ENCODE data around the gene MFRP.

MFRP gene

DNA sequence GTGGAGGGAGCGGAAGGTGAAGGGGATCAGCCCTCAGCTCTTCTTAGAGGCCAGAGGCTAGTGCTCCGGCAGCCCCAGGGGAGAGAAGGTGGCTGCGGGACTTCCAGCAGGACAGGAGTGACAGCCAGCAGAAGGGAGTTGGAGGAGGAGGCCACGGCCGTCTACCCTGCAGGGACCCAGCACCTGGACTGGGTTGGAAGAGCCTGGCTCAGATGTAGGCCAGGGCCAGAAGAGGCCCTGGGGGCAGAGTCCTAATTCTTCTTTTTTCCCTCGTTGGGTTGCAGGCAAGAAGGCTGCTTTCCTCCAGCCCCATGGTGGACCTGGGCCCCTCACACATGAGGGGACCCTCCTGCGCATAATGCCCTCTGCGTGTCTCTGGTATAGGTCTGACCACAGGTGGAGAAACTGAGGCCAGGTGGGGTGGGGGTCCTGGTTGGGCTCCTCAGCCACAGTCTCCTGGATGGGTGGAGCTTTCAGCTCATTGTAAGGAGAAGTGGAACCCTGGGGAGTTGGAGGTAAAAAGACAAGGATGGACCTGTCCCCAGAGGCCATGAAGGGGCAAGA is 27.3 kb downstream of the MFRP start:
- DNase-seq (ENCODE audit: low read depth in 1 of 2, low spot score in 1 of 2): no peak

DNA sequence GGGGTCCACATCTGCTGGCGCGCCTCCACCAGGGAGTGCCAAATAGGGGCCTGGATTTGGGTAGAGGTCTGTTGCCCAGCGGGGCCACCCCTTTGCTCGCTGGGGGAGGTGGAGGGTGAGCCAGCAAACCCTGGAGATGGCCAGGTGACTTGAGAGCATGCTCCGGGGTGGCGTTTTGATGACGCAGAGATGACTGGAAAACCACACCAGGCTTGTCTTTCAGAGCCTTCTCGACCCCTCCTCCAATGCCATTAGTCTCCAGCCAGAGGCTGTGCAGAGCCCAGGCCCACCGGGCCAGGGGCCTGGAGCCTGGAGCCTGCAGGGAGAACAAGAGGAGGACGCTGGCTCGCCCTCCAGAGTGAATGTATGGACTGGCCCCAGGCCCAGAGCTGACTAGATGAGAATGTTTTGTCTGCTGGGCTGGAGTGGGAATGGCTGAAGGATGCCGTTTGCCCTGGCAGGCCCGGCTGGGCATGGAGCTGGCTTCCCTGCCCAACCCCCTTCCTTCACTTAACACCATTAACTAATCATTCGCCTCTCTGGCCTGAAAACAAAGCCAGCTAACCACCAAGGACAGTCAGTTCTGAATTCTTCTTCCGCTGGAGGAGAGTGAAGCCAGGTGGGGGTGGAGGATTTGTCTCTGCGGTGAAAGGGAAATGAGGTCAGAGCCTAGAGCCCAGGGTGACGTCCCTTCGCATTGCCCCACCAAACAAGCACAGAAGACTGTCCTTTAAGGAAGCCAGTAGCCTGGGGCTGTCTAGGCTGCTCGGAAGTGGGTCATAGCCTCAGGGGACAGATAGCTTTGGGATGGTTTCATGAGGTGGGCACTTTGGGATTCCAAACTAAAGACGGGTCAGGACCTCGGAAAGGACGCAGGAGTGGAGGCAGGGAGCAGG is 28.0 kb downstream of the MFRP start:
- DNase-seq (ENCODE audit: low read depth in 1 of 2, low spot score in 1 of 2): no peak

DNA sequence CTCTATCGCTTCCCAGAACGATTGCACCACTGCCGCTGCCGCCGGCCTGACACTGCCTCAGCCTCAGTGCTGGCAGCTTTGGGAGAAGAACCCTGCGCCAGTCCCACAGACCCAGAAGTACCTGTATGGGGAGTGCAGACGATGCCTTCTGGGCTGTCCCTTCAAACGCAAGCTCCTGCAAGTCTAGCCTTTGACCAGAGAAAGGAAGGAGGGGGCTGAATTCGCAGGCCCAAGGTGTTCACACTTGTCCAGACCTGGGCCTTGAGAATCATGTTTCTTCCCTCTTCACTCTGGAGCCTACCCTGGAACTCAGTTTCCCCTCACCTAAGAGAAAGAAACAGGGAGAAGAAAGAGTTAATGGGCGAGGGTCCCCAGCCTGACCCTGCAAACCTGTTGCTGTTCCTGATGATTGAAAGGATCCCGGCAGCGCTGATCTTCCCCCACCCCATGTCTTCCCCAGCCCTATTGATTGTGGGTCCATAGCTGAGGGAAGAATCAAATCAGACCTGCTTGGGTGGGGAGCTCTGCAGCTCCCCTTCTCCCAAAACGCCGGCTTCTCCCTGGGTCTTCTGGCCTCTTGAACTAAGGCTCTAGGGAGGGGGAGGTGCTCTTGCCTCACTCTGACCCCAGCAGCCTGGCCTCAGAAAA is 28.8 kb downstream of the MFRP start:
- DNase-seq (ENCODE audit: low read depth in 1 of 2, low spot score in 1 of 2): no peak

DNA sequence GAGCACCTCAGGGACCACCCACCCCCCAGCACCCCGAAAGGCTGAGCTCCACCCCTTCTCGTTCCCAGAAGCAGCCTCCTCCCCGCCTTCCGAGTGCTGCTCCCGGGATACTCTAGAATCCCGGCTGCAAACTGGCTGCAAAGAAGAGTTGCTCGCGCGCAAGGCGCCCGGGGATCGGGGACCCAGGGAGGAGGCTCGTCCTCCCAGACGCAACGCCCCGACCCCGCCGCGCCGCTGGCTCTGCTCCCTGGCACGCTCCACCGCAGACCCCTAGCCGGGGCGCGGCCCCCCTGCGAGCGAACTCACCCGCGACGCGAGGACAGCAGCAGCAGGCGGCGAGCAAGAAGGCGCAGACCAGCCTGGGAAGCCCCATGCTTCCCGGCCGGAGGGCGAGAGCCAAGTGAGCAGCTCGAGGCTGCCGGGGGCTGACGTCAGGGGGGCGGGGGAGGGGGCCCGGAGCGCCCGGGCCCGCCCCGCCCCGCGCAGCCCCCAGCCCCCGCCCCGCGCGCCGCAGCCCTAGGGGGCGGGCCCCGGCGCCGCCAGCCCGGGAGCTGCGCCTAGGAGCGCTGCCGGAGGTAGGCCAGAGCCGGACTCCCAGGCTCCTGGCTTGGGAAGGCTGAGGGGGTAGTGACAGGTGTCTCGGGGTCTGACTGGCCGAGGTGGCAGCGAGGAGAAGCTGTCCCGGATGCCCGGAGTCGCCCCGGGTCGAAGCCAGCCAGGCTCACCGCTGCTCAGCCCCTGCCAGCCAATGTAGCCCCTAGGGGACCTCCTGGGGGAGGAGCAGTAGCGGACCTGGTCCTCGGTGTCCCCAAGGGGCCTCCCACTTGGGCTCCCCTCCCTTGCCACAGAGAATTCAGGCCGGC is 29.5 kb downstream of the MFRP start, which contains the start of gene MCAM:
Gene MCAM, minus strand, starts transcription at position 402 of the 863 bp plus-strand sequence. Its CDS starts 29 bp downstream, at position 373.
- no peak for DNase-seq (ENCODE audit: low read depth in 1 of 2, low spot score in 1 of 2)

DNA sequence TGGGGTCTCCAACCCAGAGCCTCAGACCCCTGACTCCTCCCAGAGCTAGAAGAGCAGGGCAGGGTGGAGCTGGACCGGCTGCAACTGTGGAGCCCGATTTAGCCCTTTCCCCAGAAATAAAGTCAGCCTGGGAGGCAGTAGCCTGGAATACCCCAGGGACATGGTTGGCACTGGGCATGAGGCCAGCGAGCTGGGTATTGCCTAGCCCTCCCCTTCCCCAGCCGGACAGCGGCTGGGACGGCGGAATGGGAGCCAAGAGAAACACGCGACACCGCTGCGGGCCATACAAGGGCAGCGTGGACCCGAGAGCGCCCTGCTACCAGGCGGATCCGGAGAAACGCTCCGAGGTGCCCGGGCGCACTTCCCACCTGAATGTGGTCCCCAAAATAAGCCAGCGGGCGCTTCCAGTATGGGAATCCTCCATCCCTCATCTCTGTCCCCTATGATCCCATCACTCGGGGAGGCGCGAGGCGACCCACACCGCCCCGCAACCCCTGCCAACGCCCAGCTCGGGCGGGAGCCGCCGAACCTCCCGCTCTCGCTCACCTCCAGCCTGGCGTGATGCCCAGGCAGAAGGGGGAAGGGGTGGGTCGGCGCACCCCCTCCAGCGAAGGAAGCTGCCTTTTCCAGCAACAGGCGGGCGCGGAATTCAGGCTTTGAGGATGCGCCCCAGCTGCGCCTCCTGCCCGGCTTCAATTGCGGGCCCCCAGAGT is 30.3 kb downstream of the MFRP start:
- no peak for DNase-seq (ENCODE audit: low read depth in 1 of 2, low spot score in 1 of 2)

DNA sequence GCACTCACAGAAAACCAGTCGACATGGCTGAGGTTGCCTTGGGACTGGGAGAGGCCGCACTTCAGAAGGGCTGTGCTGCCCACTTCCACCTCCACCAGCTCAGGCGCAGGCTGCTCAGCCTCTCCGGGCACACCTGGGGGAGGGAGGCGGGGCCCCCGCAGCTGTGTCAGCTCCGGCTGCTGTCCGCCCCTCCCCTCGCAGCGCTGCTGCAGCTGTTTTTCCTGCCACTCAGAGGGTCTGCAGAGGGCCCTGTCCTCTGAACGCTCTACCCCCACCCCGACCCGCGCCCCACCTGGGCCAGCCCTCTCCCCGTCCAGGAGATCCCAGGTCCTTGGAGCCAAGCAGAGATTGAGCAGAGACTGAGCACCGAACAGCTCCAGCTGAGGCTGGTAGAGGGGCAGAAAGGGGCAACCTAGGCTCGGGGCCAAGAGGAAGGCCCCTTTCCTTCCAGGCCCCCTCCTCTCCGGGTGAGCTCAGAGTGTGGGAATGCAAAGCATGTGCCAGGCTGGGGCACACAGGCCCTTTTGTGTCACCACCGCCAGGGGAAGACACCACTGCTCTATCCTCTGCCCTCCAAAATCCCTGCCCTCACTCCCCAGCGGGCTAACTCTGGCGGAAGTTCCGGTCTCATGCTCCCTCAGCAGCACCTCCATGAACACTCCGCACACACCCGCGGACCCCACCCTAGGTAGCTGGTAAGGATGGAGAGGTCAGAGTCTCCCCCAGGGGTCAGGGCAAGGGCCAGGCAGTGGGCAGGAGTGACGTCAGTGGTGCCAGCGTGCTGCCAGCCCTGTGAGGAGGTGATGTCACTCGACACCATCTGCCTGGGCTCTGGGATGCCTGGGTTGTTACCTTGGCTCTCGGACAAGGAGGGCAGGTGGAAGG is 31.1 kb downstream of the MFRP start:
- DNase-seq (ENCODE audit: low read depth in 1 of 2, low spot score in 1 of 2): no peak

DNA sequence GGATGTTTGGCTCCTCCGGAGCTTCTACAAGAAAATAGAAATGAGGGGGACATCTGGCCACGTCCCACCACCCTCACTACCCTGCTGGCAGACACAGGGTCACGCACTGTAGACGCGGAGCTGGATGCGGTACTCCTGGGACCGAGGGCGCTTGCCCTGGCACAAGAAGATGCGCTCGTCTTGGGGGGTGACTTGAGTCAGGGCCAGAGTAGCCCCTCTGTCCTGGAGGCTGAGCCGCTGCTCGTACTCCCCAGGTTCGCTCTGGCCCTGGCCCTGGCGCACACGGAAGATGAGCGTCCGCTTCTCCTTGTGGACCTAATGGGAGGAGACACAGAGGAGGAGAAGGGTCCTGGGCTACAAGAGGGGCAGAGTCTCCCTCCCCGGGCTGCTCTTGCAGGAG is 31.8 kb downstream of the MFRP start:
- no peak for DNase-seq (ENCODE audit: low read depth in 1 of 2, low spot score in 1 of 2)

DNA sequence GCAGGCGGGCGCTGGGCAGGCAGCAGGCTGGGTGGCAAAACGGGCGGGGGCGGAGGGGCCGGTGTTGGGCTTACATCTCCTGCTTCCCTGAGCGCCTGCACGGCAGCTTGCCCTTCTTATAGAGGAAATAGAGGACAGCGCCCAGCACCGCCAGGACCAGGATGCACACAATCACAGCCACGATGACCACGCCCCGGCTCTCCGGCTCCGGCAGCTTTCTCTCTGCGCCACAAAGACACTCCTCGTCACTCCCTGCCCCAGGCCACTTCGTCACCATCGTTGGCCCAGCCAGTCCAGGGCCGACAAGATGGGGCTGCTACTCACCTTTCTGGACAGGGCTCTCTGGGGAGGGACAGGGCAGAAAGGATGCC is 35.8 kb downstream of the MFRP start:
- DNase-seq (ENCODE audit: low read depth in 1 of 2, low spot score in 1 of 2): no peak

DNA sequence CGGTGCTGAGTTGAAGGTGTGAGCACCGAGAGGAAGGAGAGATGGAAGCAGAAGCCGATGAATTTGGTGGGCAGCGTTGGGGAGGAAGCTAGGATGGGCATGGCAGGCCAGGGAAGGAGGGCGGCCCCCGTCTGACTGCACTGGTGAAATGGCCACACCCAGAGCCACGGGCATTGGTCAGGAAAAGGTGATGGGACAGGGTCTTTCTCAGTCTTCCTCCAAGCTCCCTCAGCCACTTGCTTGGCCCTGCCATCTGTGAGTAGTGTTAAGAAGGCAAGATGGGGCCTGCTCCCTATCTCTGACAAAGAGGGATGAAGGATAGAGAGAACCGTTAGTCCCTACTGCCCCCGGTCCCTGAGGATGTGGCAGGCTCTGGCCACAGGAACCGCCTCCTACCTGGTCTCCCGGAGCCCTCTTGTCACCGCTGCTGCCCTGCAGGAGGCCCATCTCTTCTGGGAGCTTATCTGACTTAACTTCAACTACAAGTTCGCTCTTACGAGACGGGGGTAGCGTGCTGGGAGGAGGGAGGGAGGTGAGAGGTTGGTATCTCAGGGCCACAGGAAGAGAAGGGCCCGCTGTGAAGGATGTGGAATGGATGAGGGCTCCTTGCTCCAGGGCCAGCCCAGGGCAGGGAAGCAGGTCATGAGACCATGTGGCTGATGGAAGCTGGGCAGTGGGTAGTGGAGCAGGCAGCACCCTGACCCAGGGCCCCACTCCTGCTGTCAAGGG is 36.4 kb downstream of the MFRP start:
- DNase-seq (ENCODE audit: low read depth in 1 of 2, low spot score in 1 of 2): no peak

DNA sequence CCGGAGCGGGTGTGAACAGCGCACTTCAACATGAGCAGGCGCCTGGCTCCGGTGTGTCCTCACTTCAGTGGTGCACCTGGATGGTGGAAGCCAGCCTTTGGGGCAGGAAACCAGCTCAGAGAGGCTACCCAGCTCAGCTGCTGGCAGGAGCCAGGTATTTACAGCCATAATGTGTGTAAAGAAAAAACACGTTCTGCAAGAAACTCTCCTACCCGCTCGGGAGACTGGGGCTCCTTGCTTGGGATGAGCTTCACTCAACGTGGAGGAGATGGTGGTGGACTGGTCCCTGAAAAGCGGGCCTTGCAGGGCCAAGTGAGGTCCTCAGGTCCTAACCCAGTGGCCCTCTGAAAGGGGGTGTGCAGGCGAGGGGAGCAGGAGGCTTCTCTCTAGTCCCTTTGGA is 37.1 kb downstream of the MFRP start:
- DNase-seq (ENCODE audit: low read depth in 1 of 2, low spot score in 1 of 2): no peak

DNA sequence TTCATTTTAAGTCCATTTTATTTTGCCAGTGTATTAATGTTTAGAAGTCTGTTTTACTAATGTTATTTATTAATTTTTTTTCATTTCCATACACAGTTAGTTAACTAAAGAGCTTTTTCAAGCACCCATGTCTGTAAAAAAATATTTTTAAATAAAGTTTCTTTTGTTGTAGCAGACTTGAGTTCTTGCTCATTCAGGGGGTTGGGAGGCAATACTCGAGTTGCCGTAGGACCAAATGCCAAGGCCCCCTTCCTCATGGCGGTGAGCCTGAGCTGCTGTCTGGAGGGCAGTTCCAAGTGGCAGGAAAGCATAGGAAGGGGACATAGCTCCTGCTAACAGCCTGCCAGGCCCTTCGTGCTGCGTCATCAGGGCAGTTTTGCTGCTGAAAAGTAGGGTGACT is 38.5 kb downstream of the MFRP start:
- no peak for DNase-seq (ENCODE audit: low read depth in 1 of 2, low spot score in 1 of 2)

DNA sequence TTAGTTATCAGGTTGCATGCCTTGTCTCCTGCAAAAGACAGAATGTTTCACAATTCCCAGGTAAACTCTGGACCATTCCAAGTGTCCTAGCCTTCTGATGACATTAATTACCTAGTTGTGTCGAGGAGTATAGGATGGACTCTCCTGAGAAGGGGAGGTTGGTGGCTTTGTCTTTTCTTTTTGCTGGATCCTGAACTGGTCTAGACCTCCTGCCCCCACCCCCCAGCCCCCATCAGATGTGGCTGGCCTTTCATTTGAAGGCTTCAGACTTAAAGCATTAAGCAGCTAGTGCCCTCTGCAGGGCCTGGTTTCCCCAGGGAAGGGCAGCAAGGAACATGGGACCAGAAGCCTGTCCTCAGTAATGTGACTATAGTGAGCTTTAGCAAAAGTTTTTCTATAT is 39.3 kb downstream of the MFRP start:
- DNase-seq (ENCODE audit: low read depth in 1 of 2, low spot score in 1 of 2): no peak

DNA sequence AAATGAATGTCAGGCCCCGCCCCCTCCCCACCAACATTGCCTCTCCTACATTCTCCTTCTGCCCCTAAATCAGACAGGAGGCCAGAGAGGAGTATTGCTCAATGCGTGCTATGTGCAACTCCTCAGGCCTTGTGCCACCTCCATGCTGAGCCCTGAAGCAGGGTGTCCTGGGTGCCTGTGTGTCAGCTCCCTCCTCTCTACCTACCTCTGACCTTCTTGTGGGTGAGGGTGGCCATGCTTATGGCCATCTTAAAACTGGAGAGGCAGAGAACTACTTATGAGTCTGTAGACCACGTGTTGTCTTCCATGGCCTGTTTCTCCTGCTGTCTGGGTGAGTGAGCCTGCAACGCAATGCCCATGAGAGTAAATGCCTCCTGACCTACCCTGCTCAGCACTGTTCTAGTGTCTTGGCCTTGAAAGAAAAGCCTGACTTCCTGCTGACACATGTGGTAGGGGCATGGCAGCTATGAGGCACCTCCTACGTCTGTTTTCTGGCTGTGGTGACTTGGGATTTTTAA is 40.1 kb downstream of the MFRP start:
- peak in 1 of 2 donors; percentile 25 for DNase-seq (ENCODE audit: low read depth in 1 of 2, low spot score in 1 of 2)

DNA sequence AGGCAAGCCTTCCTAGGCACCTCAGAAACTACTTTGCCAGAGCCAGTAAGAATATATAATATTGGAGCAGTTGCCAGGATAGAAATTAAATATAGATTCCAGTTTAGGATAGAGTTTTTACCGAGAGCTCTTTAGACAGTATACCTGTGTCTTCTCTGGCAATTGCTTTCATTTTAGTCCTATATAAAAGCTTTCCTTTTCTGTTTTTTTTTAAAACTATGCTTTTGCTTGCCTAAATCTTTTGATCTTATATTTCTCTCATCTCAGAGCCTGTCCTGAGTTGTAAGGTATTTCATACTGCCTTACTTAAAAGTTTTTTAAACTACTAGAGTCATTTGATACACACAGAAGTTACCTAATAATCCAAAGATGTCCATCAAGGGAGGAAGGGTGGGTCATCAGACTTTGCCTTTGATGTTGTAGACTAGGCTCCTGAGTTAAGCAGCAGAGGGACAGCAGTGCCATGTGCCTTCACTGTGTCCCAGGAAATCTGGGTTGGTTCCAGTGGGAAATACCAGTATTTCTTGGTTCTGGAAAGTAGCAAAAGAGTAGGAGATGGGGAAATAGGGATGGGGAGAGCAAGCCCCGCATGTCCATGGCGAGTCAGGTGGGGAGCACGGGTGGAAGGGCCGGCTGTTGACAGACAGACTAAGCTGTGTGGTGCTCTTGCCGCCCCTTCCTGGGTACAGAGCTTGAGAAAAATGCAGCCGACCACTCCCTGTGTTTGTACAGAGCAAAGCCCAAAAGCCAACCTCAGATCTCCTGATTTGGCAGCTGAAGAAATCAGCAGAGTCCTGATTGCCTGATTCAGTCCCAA is 40.7 kb downstream of the MFRP start:
- DNase-seq (ENCODE audit: low read depth in 1 of 2, low spot score in 1 of 2): no peak

DNA sequence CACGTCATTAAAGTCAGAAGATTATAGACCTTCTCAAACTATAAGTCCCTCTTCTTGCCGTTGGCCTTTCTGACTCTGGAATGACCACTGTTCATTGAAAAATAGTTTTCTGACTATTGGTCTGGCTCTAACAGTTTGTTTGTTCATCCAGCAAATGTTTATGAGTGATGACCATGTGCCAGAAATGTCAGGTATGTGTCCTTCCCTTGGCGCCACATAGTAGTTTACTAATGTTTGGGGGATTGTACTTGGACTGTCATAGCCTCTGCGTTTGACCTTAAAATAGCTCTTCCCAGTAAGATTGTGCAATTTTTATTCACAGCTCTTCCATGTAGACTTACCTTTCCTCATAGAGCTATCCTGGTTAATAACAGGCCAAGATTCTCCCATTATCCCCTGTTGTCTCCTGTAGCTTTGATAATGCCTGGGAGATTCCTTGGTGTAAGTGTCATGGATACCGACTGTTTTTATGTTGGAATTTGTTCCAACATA is 43.2 kb downstream of the MFRP start:
- DNase-seq (ENCODE audit: low read depth in 1 of 2, low spot score in 1 of 2): no peak

DNA sequence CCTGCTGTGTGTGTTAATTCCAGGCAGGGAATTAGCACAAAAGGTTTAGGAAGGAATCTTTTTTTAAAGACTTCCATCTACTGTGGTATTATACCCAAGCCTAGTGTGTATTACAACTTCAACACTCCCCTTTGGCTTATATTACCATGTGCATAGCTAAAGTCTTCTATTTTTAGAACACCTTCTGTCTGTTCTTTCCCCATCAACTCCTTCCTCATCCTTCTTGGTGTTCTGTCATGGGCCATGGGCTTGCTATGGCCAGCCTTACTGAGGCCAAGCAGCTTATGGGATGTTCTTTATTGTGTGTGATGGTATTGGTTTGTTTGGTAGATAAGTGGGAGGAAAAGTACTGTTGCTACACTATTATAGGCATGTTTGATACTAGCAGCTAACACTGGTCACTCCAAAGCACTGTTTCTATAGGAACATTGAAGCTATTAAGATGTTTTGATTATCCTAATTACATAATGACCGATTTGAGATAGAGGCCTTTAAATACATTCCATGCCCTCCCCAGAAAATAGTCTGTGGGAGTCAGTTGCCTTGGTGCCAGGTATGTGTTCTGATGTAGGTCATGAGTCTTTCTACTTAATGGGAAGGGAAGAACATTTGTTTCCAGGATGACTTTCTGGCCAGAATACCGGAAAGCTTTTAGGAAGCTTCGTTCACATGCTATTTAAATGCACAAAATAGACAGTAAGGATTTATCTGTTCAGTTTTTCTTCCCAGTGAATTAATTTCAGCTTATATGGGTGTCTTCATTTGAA is 46.1 kb downstream of the MFRP start:
- DNase-seq (ENCODE audit: low read depth in 1 of 2, low spot score in 1 of 2): no peak

DNA sequence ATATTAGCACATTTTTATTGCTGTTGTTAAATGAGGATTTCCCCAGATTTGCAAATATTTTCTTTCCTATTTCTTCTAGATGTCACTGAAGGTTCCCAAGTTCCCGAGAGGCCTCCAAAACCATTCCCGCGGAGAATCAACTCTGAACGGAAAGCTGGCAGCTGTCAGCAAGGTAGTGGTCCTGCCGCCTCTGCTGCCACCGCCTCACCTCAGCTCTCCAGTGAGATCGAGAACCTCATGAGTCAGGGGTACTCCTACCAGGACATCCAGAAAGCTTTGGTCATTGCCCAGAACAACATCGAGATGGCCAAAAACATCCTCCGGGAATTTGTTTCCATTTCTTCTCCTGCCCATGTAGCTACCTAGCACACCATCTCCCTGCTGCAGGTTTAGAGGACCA is 47.1 kb downstream of the MFRP start:
- DNase-seq (ENCODE audit: low read depth in 1 of 2, low spot score in 1 of 2): no peak
